Upper lobe of left lung (tissue), 4 donors: ENCODE results near the gene C12orf75.

ENCODE experiments used
- POLR2AphosphoS5 ChIP-seq, 2 donors: sonication (generic); formaldehyde crosslinking; IDR thresholded peaks; one replicate each; pipeline ENCODE4 v1.5.1; 2017; ENCODE audit warnings: antibody characterized with exemption in 2 of 2
- TF ChIP-seq, protein P1 (sequence below), 6 experiments: fragments of 450-650 bp in 4 of 6; fragments of 200-600 bp in 2 of 6; sonication (generic) in 2 of 6; IDR thresholded peaks; one replicate each; pipeline ENCODE4 v1.5.1; 2016 to 2019; ENCODE audit warnings: antibody characterized with exemption in 6 of 6

DNA sequence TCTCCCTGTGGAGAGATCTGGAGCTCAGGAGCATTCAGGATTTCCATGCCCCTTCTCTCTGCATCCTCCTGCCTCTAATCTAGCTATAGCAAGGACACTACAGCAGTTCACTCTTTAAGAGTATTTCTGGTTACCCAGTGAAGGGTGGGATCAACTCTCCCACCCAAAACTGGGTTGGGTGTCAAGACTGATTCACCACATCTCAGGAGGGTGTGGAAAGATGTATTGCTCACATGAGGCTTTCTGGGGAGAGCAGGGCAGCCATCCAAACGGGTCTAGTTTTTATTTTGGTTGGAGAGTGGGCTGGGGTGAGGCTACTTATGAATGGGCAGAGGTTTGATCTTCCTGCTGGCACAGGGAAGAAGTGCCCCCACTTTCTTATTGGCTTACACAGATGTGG, 18.6 kb downstream of the C12orf75 start:
- TF ChIP-seq, protein P1, sequence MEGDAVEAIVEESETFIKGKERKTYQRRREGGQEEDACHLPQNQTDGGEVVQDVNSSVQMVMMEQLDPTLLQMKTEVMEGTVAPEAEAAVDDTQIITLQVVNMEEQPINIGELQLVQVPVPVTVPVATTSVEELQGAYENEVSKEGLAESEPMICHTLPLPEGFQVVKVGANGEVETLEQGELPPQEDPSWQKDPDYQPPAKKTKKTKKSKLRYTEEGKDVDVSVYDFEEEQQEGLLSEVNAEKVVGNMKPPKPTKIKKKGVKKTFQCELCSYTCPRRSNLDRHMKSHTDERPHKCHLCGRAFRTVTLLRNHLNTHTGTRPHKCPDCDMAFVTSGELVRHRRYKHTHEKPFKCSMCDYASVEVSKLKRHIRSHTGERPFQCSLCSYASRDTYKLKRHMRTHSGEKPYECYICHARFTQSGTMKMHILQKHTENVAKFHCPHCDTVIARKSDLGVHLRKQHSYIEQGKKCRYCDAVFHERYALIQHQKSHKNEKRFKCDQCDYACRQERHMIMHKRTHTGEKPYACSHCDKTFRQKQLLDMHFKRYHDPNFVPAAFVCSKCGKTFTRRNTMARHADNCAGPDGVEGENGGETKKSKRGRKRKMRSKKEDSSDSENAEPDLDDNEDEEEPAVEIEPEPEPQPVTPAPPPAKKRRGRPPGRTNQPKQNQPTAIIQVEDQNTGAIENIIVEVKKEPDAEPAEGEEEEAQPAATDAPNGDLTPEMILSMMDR (IDR thresholded peaks at IDR 0.05): no peak
- no peak for TF ChIP-seq POLR2AphosphoS5 (IDR thresholded peaks at IDR 0.05)
